Colonic mucosa (tissue), 4 donors: Measurements from ENCODE around the gene TMEM185B. TPM values are rescaled to one million over a fixed set of nuclear protein-coding genes. Genes with fewer than 3 reads are reported as not detected.

ENCODE experiments used
- DNase-seq: peaks from one replicate; pipeline ENCODE4 v3.0.0-alpha.2; 2020
- H3K27ac ChIP-seq: fragments of 200-600 bp; one replicate; pipeline ENCODE4 v1.8.0; 2021
- H3K27me3 ChIP-seq: fragments of 200-600 bp; one replicate; pipeline ENCODE4 v1.8.0; 2021
- H3K36me3 ChIP-seq: fragments of 200-600 bp; one replicate; pipeline ENCODE4 v1.8.0; 2021
- H3K4me1 ChIP-seq: fragments of 200-600 bp; one replicate; pipeline ENCODE4 v1.8.0; 2021; ENCODE audit warnings: mild to moderate bottlenecking
- H3K4me3 ChIP-seq: fragments of 200-600 bp; one replicate; pipeline ENCODE4 v1.8.0; 2021
- H3K9ac ChIP-seq, 2 donors: one replicate each; pipeline ENCODE4 v1.7.0; 2013; ENCODE audit warnings: control low read depth in 2 of 2, low read depth in 2 of 2, low read length in 2 of 2
- H3K9me3 ChIP-seq: fragments of 200-600 bp; one replicate; pipeline ENCODE4 v1.8.0; 2021
- intact Hi-C: fragments of 100-400 bp; cut with DNase I; formaldehyde crosslinking; loops from one replicate; pipeline ENCODE4 v1.14.1; 2022
- total RNA-seq, 2 donors: library from RNA; stranded (reverse); fragmentation: NEBNext Ultra II Directional in 1 of 2; extraction: Animal tissue kit (Norgen Biotek cat#: 25700) in 1 of 2; gene quantifications; one replicate each; pipeline ENCODE4 v1.2.1, GENCODE V29; 2021
- TF ChIP-seq, protein P1 (sequence below): fragments of 200-600 bp; IDR thresholded peaks from one replicate; pipeline ENCODE4 v1.8.0; 2022; ENCODE audit warnings: antibody characterized with exemption, mild to moderate bottlenecking
- donor health status: healthy.
- donor health status: DM: no; HTN: no; CAD: no.
- donor health status: DM: no; HTN: no; CAD: no.

The TMEM185B gene
- 10 to 100 TPM; 14.4 to 16.5 TPM for total RNA-seq

GRCh38 chr2:120223034-120223912 is at the start of gene TMEM185B:
Gene TMEM185B (minus strand): TSS chr2:120223400. CDS start chr2:120222976, 424 bp downstream.
- TF ChIP-seq, protein P1, sequence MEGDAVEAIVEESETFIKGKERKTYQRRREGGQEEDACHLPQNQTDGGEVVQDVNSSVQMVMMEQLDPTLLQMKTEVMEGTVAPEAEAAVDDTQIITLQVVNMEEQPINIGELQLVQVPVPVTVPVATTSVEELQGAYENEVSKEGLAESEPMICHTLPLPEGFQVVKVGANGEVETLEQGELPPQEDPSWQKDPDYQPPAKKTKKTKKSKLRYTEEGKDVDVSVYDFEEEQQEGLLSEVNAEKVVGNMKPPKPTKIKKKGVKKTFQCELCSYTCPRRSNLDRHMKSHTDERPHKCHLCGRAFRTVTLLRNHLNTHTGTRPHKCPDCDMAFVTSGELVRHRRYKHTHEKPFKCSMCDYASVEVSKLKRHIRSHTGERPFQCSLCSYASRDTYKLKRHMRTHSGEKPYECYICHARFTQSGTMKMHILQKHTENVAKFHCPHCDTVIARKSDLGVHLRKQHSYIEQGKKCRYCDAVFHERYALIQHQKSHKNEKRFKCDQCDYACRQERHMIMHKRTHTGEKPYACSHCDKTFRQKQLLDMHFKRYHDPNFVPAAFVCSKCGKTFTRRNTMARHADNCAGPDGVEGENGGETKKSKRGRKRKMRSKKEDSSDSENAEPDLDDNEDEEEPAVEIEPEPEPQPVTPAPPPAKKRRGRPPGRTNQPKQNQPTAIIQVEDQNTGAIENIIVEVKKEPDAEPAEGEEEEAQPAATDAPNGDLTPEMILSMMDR: no peak
- Histone ChIP-seq H3K27ac (peak within 1 kb of the TSS; percentile 76), H3K4me1 (peaks cover 4% of the 10 kb centered on the region), H3K4me3 (peak within 1 kb of the TSS; percentile 55), H3K36me3 (no peaks in the 10 kb centered on the region), H3K9me3 (no peaks in the 10 kb centered on the region), H3K27me3 (no peaks in the 10 kb centered on the region), H3K9ac (peak within 1 kb of the TSS; percentile 74 to 84)
- peak; percentile 94 for DNase-seq
- intact Hi-C loops: no loop called here

GRCh38 chr2:120271711-120272379 is 48.6 kb upstream of the TMEM185B start:
- Histone ChIP-seq H3K27me3 (no peaks in the 10 kb centered on the region), H3K9me3 (no peaks in the 10 kb centered on the region), H3K36me3 (no peaks in the 10 kb centered on the region), H3K4me1 (no peaks in the 10 kb centered on the region), H3K27ac (no peak overlapping the region), H3K4me3 (no peak overlapping the region), H3K9ac (no peak overlapping the region)
- DNase-seq: no peak
- TF ChIP-seq, protein P1: no peak
- intact Hi-C loops: no loop called here

GRCh38 chr2:120269816-120270215 is 46.6 kb upstream of the TMEM185B start:
- Histone ChIP-seq H3K4me1 (no peaks in the 10 kb centered on the region), H3K9me3 (no peaks in the 10 kb centered on the region), H3K4me3 (no peak overlapping the region), H3K27me3 (no peaks in the 10 kb centered on the region), H3K9ac (no peak overlapping the region), H3K27ac (no peak overlapping the region), H3K36me3 (no peaks in the 10 kb centered on the region)
- no peak for DNase-seq
- intact Hi-C loops: no loop called here
- TF ChIP-seq, protein P1: no peak

DNA sequence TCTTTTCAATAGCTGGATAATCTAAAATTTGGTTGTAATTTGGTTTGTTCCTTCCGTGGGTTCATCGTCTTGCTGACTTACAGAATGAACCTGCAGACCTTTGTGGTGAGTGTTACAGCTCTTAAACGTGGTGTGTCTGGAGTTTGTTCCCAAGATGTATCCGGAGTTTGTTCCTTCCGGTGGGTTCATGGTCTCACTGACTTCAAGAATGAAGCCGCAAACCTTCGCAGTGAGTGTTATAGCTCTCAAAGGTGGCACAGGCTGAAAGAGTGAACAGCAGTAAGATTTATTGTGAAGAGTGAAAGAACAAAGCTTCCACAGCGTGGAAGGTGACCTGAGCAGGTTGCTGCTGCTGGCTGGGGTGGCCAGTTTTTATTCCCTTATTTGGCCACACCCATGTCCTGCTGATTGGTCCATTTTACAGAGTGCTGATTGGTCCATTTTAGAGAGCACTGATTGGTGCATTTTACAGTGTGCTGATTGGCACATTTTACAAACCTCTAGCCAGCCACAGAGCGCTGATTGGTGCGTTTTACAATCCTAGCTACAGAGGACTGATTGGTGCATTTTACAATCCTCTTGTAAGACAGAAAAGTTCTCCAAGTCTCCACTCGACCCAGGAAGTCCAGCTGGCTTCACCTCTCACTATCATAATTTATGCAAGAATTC is 46.0 kb upstream of the TMEM185B start:
- TF ChIP-seq, protein P1: no peak
- intact Hi-C loops: no loop called here

DNA sequence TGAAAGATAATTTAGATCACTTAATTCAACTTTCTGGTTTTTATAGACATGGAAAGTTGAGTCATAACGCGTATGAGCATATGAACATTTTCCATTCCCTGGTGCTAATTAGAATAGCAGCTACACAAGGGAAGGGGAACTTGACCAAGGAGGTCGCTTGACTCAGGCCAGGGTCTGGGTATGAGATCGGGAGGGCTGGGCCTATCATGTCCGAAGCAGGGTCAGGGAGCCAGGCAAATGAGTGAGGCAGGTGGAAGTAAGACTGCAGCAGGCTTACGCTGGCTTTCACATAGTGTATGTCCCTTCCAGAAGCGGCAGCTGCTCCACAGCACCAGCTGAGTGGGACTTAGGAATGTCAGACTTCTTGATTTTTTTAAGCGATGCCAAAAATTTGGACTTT is 44.1 kb upstream of the TMEM185B start:
- DNase-seq: no peak
- Histone ChIP-seq H3K27ac (no peak overlapping the region), H3K36me3 (no peaks in the 10 kb centered on the region), H3K9ac (no peak overlapping the region), H3K27me3 (no peaks in the 10 kb centered on the region), H3K4me3 (no peak overlapping the region), H3K4me1 (no peaks in the 10 kb centered on the region), H3K9me3 (no peaks in the 10 kb centered on the region)
- intact Hi-C loops: no loop called here
- TF ChIP-seq, protein P1: no peak

More for the DNA sequence above, 46.0 kb upstream of the TMEM185B start:
- no peak overlapping the region for H3K4me3 ChIP-seq
- no peaks in the 10 kb centered on the region for H3K4me1 ChIP-seq
- DNase-seq: no peak
- no peaks in the 10 kb centered on the region for H3K27me3 ChIP-seq
- no peaks in the 10 kb centered on the region for H3K9me3 ChIP-seq
- H3K9ac ChIP-seq: no peak overlapping the region
- H3K27ac ChIP-seq: no peak overlapping the region
- H3K36me3 ChIP-seq: no peaks in the 10 kb centered on the region
